ENCODE results near the gene GMDS.

- TF ChIP-seq CTCF (optimal IDR thresholded peaks at IDR 0.05 in 1 of 3, IDR thresholded peaks at IDR 0.05 in 1 of 3, conservative IDR thresholded peaks at IDR 0.05 in 1 of 3; ENCODE audit: extremely low read depth in 1 of 3, insufficient read depth in 2 of 3, low read length in 3 of 3) (no peak), EZH2 (IDR thresholded peaks at IDR 0.05; ENCODE audit: low read length) (no peak)
Measured at GRCh38 chr6:2187826-2188225, 57.6 kb downstream of the GMDS start.

Measured in keratinocyte (primary cell).